Putamen (tissue), 1 donor: ENCODE results near the gene EBF3.

ENCODE experiments used
- DNase-seq: peaks from one replicate; pipeline ENCODE4 v3.0.0-alpha.2; 2016; ENCODE audit warnings: low spot score

EBF3 gene, protein sequence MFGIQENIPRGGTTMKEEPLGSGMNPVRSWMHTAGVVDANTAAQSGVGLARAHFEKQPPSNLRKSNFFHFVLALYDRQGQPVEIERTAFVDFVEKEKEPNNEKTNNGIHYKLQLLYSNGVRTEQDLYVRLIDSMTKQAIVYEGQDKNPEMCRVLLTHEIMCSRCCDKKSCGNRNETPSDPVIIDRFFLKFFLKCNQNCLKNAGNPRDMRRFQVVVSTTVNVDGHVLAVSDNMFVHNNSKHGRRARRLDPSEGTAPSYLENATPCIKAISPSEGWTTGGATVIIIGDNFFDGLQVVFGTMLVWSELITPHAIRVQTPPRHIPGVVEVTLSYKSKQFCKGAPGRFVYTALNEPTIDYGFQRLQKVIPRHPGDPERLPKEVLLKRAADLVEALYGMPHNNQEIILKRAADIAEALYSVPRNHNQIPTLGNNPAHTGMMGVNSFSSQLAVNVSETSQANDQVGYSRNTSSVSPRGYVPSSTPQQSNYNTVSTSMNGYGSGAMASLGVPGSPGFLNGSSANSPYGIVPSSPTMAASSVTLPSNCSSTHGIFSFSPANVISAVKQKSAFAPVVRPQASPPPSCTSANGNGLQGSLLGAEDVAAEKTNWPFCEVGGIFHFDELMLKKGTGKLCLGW

DNA sequence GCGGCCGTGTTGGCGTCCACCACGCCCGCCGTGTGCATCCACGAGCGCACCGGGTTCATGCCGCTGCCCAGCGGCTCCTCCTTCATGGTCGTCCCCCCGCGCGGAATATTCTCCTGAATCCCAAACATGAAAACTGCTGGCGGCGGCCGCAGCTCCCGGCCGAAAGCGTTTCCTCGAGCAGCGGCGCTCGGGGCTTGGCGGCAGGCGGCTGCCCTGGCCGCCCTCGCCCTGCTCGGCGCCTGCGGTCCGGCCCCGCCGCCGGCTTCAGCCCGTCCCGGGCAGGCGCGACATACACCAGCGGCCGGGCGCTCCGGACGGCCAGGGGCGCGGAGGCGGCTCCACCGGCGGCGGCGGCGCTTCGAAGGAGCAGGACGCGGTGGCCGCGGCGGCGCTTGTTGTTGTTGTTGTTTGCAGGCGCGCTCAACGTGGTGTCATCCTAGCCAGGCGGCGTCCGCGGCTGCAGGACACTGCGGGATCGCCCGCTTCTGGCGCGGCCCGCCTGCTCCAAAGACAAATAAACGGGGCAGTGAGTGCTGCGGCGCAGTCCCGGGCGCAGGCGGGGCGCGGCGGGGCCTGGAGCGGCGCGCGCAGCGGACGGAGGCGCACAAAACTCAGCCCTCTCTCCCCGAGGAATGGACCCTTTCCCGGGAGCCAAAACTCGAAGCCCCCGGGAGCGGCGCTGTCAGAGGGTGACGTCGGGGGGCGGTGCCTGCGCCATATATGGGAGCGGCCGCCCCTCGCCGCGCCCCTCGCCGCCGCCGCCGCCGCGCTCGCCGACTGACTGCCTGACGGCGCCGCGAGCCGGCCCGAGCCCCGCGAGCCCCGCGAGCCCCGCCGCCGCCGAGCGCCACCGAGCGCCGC is at the start of gene EBF3:
Gene EBF3 (minus strand): TSS at position 634 of the 861 bp plus-strand sequence. CDS start 506 bp downstream, at position 128.
- no peak for DNase-seq

DNA sequence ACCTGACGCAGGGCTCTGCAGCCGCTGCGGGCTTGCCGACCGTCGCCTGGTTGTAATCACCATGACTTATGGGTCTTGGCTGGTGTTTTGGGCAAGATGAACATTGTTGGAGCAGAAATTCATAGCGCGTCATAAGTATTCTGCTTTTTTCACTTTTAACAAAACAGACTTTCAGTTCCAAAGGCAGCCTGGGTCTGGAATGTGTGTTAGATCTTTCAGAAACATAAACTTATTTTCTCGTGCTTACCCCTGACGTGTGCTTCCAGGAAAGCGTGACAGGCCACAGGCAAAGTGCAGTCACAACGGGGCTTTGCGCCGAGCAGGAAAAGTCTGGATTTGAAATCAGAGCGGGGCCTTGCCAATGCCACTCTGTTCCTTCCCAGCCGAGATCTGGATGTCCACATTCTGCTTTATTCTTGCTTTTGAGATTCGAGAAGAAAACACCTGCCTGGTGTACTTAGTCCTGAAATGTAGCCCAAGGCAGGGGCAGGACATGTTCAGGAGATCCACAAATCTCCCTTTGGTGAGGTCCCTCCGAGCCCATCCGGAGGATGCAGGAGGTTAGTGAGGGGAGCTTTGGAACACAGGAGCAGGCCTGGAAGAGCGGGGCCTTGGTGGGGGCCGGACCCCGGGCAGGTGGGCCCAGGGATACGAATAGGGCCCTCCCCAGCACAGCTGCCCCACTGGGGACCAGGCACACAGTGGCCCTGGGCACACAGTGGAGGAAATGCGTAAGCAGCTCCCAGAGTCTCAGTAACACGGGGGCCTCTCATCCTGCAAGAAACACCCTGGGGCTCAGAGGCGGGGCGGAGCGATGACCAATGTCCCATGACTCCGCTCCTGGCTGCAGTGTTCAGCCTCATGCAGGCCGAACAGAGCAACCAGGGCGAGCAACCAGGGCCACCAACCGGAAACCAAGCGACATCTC is 49.5 kb upstream of the EBF3 start:
- DNase-seq: no peak

DNA sequence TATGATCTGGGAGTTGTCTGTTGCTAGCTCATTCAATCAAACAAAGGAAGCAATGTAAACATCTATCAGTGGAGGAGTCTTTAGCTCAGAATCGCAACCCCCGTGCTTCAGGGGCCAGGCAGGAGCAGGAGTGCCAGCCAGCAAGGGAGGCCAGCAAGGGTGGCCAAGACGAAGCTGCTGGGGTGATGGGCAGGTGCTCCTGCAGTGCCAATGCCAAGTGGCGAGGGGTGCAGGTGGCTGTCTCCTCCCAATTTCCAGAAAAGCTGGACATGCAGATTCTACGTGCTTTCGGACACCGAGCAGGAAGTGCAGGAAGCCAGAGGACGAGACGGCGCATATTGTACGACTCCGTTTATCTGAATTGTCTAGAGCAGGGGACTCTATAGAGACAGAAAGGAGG is 48.1 kb upstream of the EBF3 start:
- no peak for DNase-seq

DNA sequence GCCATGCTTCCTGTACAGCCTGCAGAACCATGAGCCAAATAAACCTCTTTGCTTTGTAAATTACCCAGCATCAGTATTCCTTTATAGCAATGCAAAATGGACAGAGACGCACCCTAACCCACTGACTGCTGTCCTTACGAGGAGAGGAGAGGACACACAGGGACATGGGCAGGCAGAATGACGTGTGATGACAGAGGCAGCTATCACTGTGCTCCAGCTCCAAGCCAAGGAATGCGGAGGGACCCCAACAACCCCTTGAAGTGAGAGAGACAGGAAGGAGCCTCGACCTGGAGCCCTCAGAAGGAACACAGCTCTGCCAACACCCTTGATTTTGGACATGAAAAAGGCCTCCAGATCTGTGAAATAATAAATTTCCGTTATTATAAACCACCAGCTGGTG is 46.6 kb upstream of the EBF3 start:
- DNase-seq: no peak

DNA sequence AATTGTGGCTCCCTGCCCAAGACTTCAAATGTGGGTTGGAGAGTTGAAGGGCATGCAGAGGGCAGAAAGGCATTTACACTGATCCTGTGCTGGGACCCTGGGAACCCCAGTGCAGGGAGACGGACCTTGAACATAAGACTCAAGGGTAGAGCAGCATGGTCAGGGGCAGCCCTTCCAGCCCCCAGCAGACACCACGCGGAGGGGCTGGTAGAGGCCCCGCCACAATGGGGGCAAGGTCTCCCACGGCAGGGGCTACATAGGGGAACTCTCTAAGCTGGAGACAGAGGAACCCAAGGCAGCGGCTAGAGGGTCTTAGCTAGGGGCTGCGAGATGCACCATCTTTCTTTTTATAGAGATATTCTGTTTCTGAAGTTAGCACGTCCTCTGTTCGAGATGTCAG is 45.2 kb upstream of the EBF3 start:
- no peak for DNase-seq

DNA sequence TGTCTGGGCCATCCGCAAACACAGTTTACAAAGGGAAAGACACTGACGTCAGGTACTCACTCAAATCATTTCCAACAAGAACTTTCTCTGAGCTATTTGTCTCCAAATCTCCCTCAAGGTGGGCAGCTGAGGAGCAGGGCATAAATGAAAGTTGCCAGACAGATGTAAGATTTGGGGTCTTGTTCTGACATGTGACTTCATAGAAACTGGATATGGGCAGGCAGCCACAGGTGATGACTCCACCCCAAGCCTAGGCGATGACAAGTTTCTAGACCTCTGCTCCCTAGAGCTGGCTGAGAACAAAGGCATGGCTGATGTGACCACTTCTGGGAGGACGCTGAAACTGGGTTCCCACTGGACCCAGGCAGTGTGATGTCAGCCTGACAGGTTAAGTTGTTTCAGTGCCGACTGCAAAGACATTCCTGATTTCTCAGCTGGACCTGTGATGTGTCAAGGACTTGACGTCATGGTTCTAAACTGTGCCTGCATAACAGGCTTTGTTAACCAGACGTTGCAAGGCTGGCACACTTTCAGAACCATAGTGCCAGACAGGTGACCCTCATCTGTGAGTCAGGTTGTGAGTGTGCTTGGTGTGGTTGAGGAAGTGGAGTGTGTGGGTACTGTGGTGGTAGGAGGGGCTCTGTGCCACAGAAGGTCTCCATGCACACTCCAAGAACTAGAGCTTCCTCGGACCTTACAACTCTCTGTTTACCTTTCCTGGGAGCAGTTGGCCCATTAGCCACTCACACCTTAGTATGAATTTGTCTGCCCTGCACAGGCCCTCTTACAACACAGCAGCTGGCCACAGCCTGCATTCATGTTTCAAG is 39.9 kb upstream of the EBF3 start:
- no peak for DNase-seq

DNA sequence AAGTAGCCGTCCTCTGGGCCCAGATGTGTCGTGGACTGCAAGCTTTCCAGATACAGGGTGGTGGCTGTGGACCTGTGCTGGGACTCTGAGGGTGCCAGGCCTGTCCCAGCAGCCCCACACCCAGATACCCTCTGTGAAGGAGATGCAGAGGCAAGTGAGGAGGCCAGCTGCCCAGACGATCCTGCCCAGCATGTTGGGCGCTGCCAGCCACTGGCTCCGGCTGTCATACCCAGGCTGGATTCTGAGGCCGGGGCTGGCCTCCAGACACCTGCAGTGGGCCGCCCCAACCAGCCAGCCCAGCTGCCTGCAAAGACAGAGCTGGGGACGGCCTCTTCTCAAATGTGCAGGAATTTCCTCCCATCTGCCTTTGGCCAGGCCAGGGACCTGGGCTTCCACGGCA is 39.1 kb upstream of the EBF3 start:
- DNase-seq: no peak

DNA sequence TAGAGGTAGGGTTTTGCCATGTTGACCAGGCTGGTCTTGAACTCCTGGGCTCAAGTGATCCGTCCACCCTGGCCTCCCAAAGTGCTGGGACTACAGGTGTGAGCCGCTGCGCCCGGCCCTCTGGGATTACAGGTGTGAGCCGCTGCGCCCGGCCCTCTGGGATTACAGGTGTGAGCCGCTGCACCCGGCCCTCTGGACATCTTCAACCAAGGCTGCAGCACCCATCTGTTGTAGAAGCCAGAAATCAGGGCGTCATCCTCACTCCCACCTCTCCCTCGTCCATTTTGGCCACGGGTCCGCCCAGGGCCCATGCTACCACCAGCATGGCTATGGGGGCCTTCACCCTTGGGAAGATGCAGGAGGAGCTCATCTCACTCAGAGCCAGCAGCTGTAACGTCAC is 38.5 kb upstream of the EBF3 start:
- no peak for DNase-seq

DNA sequence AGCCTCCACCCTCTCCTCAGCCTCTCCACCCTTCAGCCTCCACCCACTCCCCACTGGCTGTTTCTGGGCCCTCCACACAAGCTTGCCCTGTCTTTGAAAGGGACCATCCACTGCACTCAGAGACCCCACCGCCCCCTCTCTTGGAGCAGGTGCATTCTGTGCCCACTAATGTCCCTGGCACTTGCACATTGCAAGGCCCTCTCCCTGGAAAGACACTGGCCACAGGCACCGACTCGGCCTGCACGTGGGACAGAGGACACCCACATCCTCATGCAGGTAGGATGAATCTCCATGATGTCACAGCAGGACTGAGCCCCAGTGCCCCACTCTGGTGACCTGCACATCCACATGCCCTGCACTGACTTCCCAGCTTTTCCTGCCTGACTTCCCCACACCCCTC is 36.8 kb upstream of the EBF3 start:
- DNase-seq: no peak

DNA sequence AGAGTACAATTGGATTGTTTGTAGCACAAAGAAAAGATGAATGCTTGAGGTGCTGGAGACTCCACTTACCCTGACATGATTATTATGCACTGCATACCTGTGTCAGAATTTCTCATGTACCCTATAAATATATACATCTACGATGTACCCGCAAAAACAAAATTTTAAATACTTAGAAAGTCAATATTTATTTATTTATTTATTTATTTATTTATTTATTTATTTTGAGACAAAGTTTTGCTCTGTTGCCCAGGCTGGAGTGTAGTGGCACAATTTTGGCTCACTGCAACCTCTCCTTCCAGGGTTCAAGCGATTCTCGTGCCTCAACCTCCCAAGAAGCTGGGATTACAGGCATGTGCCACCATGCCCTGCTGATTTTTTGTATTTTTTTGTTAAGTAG is 35.1 kb upstream of the EBF3 start:
- no peak for DNase-seq

DNA sequence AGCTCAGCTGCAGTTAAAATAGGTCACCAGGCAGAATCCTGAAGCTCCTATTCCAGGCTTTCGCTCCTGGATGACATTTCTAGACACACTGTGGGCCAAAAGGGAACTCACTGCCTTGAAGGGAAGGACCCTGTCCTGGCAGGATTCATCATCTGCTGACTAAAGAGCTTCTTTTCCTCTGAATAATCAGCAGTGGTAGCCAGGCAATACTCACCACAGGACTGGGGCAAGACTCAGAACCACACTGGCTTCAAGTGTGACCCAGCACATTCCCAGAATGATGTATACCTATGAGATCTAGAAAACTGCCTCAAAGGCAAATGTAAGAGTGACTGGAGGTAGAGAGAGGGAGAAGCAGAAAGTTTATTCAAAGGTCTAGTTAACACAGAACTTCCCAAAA is 29.5 kb upstream of the EBF3 start:
- DNase-seq: no peak

DNA sequence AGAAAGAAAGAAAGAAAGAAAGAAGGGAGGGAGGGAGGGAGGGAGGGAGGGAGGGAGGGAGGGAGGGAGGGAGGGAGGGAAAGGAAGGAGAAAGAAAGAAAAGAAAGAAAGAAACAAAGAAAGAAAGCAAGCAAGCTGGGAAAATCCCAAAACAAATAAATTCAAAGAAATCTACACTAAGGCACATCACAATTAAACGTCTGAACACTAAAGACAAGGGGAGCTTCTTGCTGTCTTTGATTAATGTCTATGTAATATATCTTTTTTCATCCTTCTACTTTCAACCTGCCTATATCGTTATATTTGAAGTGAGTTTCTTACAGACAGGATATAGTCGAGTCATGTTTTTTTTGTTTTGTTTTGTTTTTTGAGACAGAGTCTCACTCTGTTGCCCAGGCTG is 28.3 kb upstream of the EBF3 start:
- no peak for DNase-seq

DNA sequence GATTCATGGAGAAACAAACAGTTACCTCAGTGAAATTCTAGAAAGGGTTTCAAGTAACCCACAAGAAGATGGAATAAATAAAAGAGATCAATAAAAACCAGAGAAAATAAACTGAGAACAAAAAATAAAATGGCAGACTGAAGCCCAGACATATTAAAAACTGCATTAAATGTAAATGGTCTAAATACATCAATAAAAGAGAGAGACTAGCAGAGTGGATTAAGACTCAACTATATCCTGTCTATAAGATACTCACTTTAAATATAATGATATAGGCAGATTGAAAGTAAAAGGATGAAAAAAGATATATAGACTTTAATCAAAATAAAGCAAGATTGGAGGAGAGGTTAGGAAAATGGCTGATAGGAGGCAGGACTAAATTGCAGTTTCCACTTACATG is 18.8 kb upstream of the EBF3 start:
- DNase-seq: no peak

DNA sequence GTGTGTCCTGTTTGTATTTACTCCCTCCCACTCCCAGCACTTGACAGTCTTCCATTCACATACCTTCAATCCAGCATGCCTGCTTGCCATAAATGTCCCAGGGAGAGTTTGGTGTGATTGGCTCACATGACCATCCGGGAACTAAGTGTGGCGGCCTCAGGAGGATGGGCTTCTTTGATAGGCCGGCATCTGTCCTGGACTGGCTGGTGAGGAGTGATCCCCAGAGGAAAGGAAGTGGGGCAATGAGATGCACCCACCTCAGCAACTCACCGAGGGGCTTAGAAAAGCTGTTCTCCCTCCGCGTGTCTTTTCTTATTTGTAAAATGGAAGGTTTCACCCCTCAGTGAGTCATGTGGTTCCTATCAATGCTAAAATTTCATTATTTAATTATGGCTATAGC is 14.9 kb upstream of the EBF3 start:
- no peak for DNase-seq

DNA sequence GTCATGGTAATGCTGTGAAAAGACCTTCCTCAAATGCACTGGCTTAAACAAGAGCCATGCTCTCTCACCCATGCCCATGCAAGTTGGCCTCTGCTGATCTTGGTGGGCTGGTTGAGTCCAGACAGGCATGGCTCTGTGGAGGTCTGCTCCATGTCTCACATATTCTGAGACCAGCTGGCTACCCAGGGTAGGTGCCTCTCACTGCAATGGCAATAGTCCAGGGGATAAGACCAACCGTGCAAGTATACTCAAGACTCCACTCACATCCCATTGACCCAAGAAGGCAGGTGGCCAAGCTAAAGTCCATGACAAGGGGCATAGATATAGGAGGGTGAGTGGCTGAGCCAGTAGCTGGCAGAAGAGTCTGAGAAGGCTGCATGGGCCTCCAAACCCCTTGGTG is 14.2 kb upstream of the EBF3 start:
- no peak for DNase-seq

DNA sequence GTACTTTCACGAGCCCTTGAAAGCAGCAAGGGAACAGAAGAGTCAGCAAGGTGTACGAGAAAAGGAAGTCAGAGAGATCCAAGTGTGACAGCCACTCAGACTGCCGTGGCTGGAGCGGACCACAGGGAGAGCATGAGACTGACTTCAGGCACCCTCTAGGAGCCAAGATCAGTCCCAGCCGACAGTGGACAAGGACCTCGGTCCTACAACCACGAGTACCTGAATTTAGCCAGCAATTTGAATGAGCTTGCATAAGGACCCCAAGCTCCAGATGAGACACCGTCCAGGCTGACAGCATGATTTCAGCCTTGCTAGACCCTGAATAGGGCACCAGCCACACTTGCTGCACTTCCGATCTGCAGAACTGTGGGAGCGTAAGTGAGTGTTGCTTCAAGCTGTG is 13.7 kb upstream of the EBF3 start:
- no peak for DNase-seq

DNA sequence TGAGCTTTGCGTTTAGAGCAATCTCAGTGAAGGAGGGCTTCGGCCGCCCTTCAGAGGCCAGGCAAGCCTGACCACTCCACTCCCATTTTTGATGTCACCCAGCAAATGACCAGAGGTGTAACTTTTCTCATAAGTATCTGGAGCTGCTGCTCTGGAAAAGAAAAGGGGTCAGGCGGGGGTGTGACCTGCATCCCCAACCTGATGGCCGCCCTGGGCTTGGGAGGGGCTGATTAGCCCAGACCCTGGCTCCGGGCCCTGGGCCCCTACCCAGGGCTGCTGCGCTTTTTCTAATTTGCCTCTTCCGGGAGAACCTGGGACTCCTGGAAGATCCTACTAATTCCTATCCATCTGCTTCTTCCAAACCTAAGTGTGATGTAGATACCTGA is 9.6 kb upstream of the EBF3 start:
- DNase-seq: no peak

DNA sequence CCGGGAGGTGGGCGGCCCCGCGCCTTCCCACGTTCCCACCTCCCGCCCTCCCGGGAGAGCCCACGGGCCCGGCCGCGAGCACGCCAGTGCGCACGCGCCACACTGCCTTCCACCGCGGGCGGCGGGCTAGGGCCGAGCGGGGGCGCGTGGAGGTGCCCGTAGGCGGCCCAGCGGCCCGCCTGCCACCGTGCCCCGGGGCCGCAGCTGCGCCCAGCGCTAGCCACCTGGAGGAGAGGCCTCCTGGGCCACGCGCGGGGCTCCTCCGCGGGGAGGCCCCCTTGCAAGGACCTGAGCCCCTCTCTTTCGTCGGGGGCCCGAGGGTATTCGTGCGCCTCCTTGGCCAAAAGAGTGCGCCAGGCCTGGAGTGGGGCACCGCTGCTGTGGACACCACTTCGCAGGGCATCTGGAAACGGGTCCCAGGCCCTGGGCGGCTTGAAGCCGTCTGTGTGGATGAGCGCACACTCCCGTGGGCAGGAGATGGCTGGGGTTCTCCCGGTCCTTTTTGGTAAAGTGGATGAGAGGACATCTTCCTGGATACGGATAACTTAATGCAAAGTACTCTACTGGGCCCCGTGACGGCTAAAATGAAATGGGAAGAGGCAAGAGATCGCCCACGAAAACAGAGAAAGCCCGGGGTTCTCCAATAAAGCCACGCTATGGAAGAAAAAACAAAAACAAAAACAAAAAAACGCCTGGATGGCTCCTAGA is 9.0 kb upstream of the EBF3 start:
- no peak for DNase-seq

DNA sequence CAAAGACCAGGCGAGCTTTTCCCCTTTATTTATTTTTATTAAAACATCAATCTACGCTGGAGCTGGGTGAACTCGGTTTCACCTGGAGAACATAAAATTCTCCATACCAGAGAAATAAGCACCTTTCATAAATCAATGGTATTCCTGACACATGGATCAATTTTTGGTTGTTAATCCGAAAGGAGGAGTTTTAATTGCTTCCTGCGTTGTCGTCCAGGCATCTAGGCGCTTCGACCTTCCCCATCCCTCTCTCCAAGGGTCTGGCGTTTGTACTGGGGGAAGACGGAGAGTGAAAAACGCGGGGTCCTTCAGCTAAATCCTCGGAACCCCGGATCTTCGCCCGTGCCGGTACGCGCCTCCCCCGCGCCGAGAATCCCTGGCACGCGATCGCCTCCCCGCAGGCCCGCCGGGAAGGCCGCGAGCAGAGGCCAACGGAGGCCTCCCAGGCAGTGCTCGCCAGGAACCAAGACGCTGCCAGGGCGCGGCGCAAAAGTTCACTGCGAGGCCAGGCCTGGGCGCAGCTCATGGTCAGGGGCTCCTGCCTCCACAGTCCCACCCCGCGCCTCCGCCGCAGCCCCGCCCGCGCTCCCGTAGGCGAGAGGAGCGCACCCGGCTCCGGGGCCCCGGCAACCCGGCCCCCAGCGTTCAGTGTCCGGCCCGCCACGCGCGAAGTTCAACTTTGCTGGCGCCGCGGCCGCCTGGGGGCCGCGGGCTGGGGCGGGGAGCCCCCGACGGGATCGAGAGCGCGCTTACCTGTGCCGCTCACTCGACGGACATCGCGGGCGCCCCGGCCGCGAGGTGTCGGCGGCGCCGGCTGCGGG is 8.3 kb upstream of the EBF3 start:
- no peak for DNase-seq
